IMR-90 (cell line): ENCODE data around the gene STX5. TPM values are rescaled to one million over a fixed set of nuclear protein-coding genes. Genes with fewer than 3 reads are reported as not detected.

Experiments used
- ATAC-seq: fragments of 200-7000 bp; cut with Tn5 transposase; 2 replicates; pipeline ENCODE4 v1.9.1; 2020; ENCODE audit warnings: low read depth, mild to moderate bottlenecking, moderate library complexity
- BruUV-seq: library from RNA; stranded (reverse); fragments of 400-500 nt; replicated peaks from 2 replicates; lab custom pipeline; 2021; lab: Mats Ljungman, UMichigan
- CTCF ChIA-PET: fragments of 300-600 bp; formaldehyde crosslinking; extraction: SDS; loops from one replicate; lab custom pipeline; 2021; ENCODE audit warnings: antibody characterized with exemption; lab: Yijun Ruan, JAX
- POLR2A ChIA-PET: fragments of 300-600 bp; sonication (Branson Sonifier 250); formaldehyde crosslinking; loops from one replicate; lab custom pipeline; 2022; ENCODE audit warnings: antibody characterized with exemption; ENCODE audit not compliant: unreplicated experiment; lab: Charles Lee
- DNase-seq: peaks from one replicate; pipeline ENCODE4 v3.0.0; 2013
- H2AFZ ChIP-seq: replicated peaks from 2 replicates; pipeline ENCODE3; 2013; ENCODE audit warnings: low read length, mild to moderate bottlenecking; ENCODE audit not compliant: poor library complexity
- H2AK5ac ChIP-seq: 2 replicates; pipeline ENCODE4 v1.6.1; 2013; ENCODE audit warnings: low read depth, low read length, inconsistent platforms
- H2AK9ac ChIP-seq: replicated peaks from 2 replicates; pipeline ENCODE3; 2013; ENCODE audit warnings: mild to moderate bottlenecking, low read depth, low read length, moderate library complexity; ENCODE audit not compliant: poor library complexity
- H2BK120ac ChIP-seq: 2 replicates; pipeline ENCODE4 v1.6.1; 2013; ENCODE audit warnings: low read depth, low read length, inconsistent platforms
- H2BK15ac ChIP-seq: 3 replicates; pipeline ENCODE4 v1.6.1; 2013; ENCODE audit warnings: low read depth, low read length, inconsistent platforms
- H2BK20ac ChIP-seq: 2 replicates; pipeline ENCODE4 v1.6.1; 2013; ENCODE audit warnings: low read depth, mild to moderate bottlenecking, inconsistent platforms, low read length, moderate library complexity
- H2BK5ac ChIP-seq: 2 replicates; pipeline ENCODE4 v1.6.1; 2013; ENCODE audit warnings: mild to moderate bottlenecking, low read depth, low read length, inconsistent platforms; ENCODE audit not compliant: poor library complexity, severe bottlenecking
- H3K14ac ChIP-seq: replicated peaks from 2 replicates; pipeline ENCODE4 v1.6.1; 2013; ENCODE audit warnings: low read depth, low read length, inconsistent platforms
- H3K18ac ChIP-seq: 2 replicates; pipeline ENCODE4 v1.6.1; 2013; ENCODE audit warnings: low read depth, low read length, control low read depth
- H3K23ac ChIP-seq: 2 replicates; pipeline ENCODE4 v1.6.1; 2013; ENCODE audit warnings: low read depth, low read length, inconsistent platforms
- H3K27ac ChIP-seq: 2 replicates; pipeline ENCODE4 v1.5.1; 2013; ENCODE audit warnings: mild to moderate bottlenecking, control low read depth, low read length; ENCODE audit not compliant: insufficient read depth
- H3K27me3 ChIP-seq: 2 replicates; pipeline ENCODE4 v1.6.1; 2013; ENCODE audit warnings: low read length; ENCODE audit not compliant: control insufficient read depth, insufficient read depth
- H3K36me3 ChIP-seq: 2 replicates; pipeline ENCODE4 v1.6.1; 2013; ENCODE audit warnings: low read length, mixed read lengths; ENCODE audit not compliant: control insufficient read depth, insufficient read depth
- H3K4ac ChIP-seq: 2 replicates; pipeline ENCODE4 v1.6.1; 2013; ENCODE audit warnings: low read depth, low read length, inconsistent platforms
- H3K4me1 ChIP-seq: 2 replicates; pipeline ENCODE4 v1.6.1; 2013; ENCODE audit warnings: low read length, mixed read lengths; ENCODE audit not compliant: control insufficient read depth, insufficient read depth
- H3K4me2 ChIP-seq: 2 replicates; pipeline ENCODE4 v1.6.1; 2013; ENCODE audit warnings: low read depth, mild to moderate bottlenecking, control low read depth, low read length, moderate library complexity
- H3K4me3 ChIP-seq: 2 replicates; pipeline ENCODE4 v1.5.1; 2013; ENCODE audit warnings: low read depth, mild to moderate bottlenecking, control low read depth, low read length, moderate library complexity; ENCODE audit not compliant: insufficient read depth
- H3K56ac ChIP-seq: 2 replicates; pipeline ENCODE4 v1.6.1; 2013; ENCODE audit warnings: low read length, inconsistent platforms; ENCODE audit not compliant: insufficient read depth; ENCODE audit errors: extremely low read depth
- H3K79me1 ChIP-seq, 2 experiments: 2 replicates each; pipeline ENCODE4 v1.6.1; 2013; ENCODE audit warnings: low read length in 2 of 2, inconsistent platforms in 1 of 2, low read depth in 1 of 2
- H3K9ac ChIP-seq: 2 replicates; pipeline ENCODE4 v1.6.1; 2013; ENCODE audit warnings: low read depth, low read length, control low read depth
- H3K9me1 ChIP-seq: 2 replicates; pipeline ENCODE4 v1.6.1; 2013; ENCODE audit warnings: low read length, inconsistent platforms; ENCODE audit not compliant: insufficient read depth
- H3K9me3 ChIP-seq: 2 replicates; pipeline ENCODE4 v1.6.1; 2013; ENCODE audit warnings: low read length; ENCODE audit not compliant: control insufficient read depth, insufficient read depth
- H4K20me1 ChIP-seq: 2 replicates; pipeline ENCODE4 v1.6.1; 2013; ENCODE audit warnings: low read length, inconsistent platforms; ENCODE audit not compliant: insufficient read depth
- H4K5ac ChIP-seq: 2 replicates; pipeline ENCODE4 v1.6.1; 2013; ENCODE audit warnings: mild to moderate bottlenecking, low read depth, low read length, control low read depth
- H4K8ac ChIP-seq, 2 experiments: 2 replicates each; pipeline ENCODE4 v1.6.1; 2013; ENCODE audit warnings: low read depth in 2 of 2, low read length in 2 of 2, control low read depth in 1 of 2, inconsistent platforms in 1 of 2
- H4K91ac ChIP-seq: 2 replicates; pipeline ENCODE4 v1.6.1; 2013; ENCODE audit warnings: low read depth, low read length, inconsistent platforms; ENCODE audit not compliant: insufficient read depth
- BHLHE40 ChIP-seq: fragments of 150-350 bp; IDR thresholded peaks from 2 replicates; pipeline ENCODE4 v1.6.1; 2016; ENCODE audit warnings: mild to moderate bottlenecking, low read depth, low read length
- CEBPB ChIP-seq: IDR thresholded peaks from 2 replicates; pipeline ENCODE4 v1.6.1; 2012; ENCODE audit warnings: low read depth, low read length, improper control_type of control experiment
- CHD1 ChIP-seq: IDR thresholded peaks from 2 replicates; pipeline ENCODE4 v1.6.1; 2012; ENCODE audit warnings: low read depth, low read length, improper control_type of control experiment
- FOS ChIP-seq: fragments of 150-350 bp; IDR thresholded peaks from 2 replicates; pipeline ENCODE4 v1.6.1; 2016; ENCODE audit warnings: low read depth, low read length
- MAFK ChIP-seq: IDR thresholded peaks from 2 replicates; pipeline ENCODE4 v1.6.1; 2012; ENCODE audit warnings: low read depth, low read length, improper control_type of control experiment
- MXI1 ChIP-seq: IDR thresholded peaks from 2 replicates; pipeline ENCODE4 v1.6.1; 2012; ENCODE audit warnings: low read depth, mild to moderate bottlenecking, low read length, moderate library complexity, borderline replicate concordance
- NFE2L2 ChIP-seq: fragments of 150-350 bp; IDR thresholded peaks from 2 replicates; pipeline ENCODE4 v1.6.1; 2016; ENCODE audit warnings: low read depth, mild to moderate bottlenecking, low read length
- POLR2A ChIP-seq: IDR thresholded peaks from 2 replicates; pipeline ENCODE4 v1.6.1; 2012; ENCODE audit warnings: mild to moderate bottlenecking, low read depth, low read length
- RAD21 ChIP-seq: IDR thresholded peaks from 2 replicates; pipeline ENCODE4 v1.6.1; 2012; ENCODE audit warnings: low read length, improper control_type of control experiment
- RCOR1 ChIP-seq: IDR thresholded peaks from 2 replicates; pipeline ENCODE4 v1.6.1; 2012; ENCODE audit warnings: mild to moderate bottlenecking, low read length, improper control_type of control experiment; ENCODE audit not compliant: insufficient replicate concordance
- RFX5 ChIP-seq: IDR thresholded peaks from 2 replicates; pipeline ENCODE4 v1.8.0; 2012; ENCODE audit warnings: low read depth, mild to moderate bottlenecking, low read length, moderate library complexity
- SMC3 ChIP-seq: fragments of 150-350 bp; IDR thresholded peaks from 2 replicates; pipeline ENCODE4 v1.6.1; 2016; ENCODE audit warnings: low read depth, mild to moderate bottlenecking, antibody characterized with exemption, low read length, moderate library complexity
- WGBS, 2 experiments: methylation state at CpG; one replicate each; pipeline versions ENCODE4 v1.1.5 to v1.1.7; 2013; ENCODE audit warnings: missing lambda C conversion rate in 2 of 2; ENCODE audit not compliant: insufficient read length in 1 of 2; ENCODE audit errors: extremely low coverage in 2 of 2; 5-methylcytosine and 5-hydroxymethylcytosine counted together
- dilution Hi-C: fragments of 300-500 bp; cut with HindIII; formaldehyde crosslinking; loops from one replicate; pipeline ENCODE4 v1.14.3; 2018; ENCODE audit warnings: low sequenced_read_pairs; ENCODE audit not compliant: unreplicated experiment
- in situ Hi-C: fragments of 300-500 bp; cut with MboI; formaldehyde crosslinking; loops from 3 replicates; pipeline ENCODE4 v1.14.3; 2019; ENCODE audit warnings: low sequenced_read_pairs, inconsistent platforms, mixed read lengths
- intact Hi-C: fragments of 100-400 bp; cut with micrococcal nuclease; formaldehyde crosslinking; loops from 2 replicates; pipeline ENCODE4 v1.10.0; 2022
- polyA plus RNA-seq, 3 experiments: library from polyadenylated mRNA; depleted of rRNA; stranded (reverse); fragments of >200 nt; gene quantifications; 2 replicates each; pipeline ENCODE4 v1.2.3, GENCODE V29; 2012; ENCODE audit warnings: low replicate concordance in 1 of 3
- total RNA-seq: library from RNA; depleted of rRNA; stranded (reverse); fragments of >200 nt; gene quantifications from 2 replicates; pipeline ENCODE4 v1.2.3, GENCODE V29; 2012
- TF ChIP-seq, protein P1 (sequence below): fragments of 150-350 bp; IDR thresholded peaks from 2 replicates; pipeline ENCODE4 v1.6.1; 2016; ENCODE audit warnings: low read depth, mild to moderate bottlenecking, low read length, moderate library complexity, borderline replicate concordance
- TF ChIP-seq, protein P2 (sequence below): conservative IDR thresholded peaks from 2 replicates; pipeline ENCODE4 v1.5.1; 2012; ENCODE audit warnings: mild to moderate bottlenecking, low read depth, low read length, improper control_type of control experiment
- TF ChIP-seq, protein P3 (sequence below): fragments of 150-350 bp; IDR thresholded peaks from 2 replicates; pipeline ENCODE4 v1.6.1; 2017; ENCODE audit warnings: mild to moderate bottlenecking, antibody characterized with exemption, low read length, low read depth

STX5 gene
- total and polyA plus RNA-seq, 2 of the 4 experiments (the other 2 are of a cell fraction) = 43.1 to 49.5 TPM

DNA sequence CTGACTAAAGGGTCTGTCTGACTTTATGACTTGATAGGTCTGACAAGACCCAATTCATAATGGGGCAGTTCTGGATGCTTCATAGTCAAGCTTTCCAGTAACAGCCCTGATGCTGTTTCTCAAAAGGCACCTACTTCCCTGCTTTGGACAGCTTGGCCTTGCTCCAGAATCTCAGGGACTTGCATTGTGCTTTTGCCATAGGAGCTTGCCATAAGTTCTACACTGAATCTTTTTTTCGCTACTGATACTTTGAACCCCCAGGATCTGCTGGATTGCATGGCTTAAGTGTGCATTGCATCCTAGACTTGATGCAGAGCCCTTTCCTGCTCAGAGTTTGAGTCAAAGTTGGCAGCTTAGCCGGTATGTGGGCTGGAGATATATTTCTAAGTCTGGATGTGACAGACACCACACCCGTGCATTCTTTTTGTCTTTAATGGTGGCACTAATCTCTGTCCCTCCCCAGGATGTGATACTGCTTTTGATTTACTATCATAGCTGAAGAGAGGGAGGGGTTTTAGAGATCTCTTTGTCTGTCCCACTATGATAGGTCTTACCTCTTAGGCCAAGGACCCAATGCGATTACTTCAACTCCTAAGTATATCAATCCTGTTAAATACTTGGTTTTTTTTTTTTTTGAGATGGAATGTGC lies 32.0 kb upstream of the STX5 start:
- ATAC-seq (no peak), DNase-seq (no peak)
- ChIA-PET CTCF (interaction anchor here (0.6 to 1.6 kb wide), 6 partner anchors 11 to 786 kb away, joined by 3 to 7 read pairs (median 4); partner anchors contain the start of gene SLC3A2), POLR2A (no interaction called here)
- no peaks in the 10 kb centered on the region for H3K4me1 ChIP-seq
- H3K23ac ChIP-seq = no peak overlapping the region
- no peak overlapping the region for H2BK15ac ChIP-seq
- no peak overlapping the region for H3K27ac ChIP-seq
- in situ Hi-C loops = loop anchor here (25.0 kb wide), 1 partner anchor 477 kb away; no protein-coding TSS in a partner anchor
- no peak overlapping the region for H2AK5ac ChIP-seq
- H3K9me1 ChIP-seq = 0 out of 2 replicates have a peak, but pooled peaks cover 3% of the 10 kb centered on the region
- peaks cover 18% of the 10 kb centered on the region in 2 experiments; a peak in 3 of 4 replicates for H3K79me1 ChIP-seq
- no peak overlapping the region for H4K8ac ChIP-seq
- no peak overlapping the region for H3K56ac ChIP-seq
- H3K9ac ChIP-seq = no peak overlapping the region
- H3K4me3 ChIP-seq = no peak overlapping the region
- WGBS, 2 experiments = 60% methylated on average over 1 of the region's 4 CpGs; no CpG with 5 or more reads in 1 of the 2 experiments
- H2BK5ac ChIP-seq = no peak overlapping the region
- no peak overlapping the region for H3K4ac ChIP-seq
- H3K36me3 ChIP-seq = no peaks in the 10 kb centered on the region; the same call in 1 of the 2 replicates
- no peak overlapping the region for H2BK120ac ChIP-seq
- H4K20me1 ChIP-seq = peaks cover 4% of the 10 kb centered on the region
- intact Hi-C loops = loop anchor here (2.0 to 5.0 kb wide), 3 partner anchors 23 to 252 kb away; partner anchors contain the start of genes EML3, HNRNPUL2, ROM1 and TTC9C
- H3K14ac ChIP-seq = no peak overlapping the region
- H4K5ac ChIP-seq = no peak overlapping the region
- H2BK20ac ChIP-seq = no peak overlapping the region
- no peak overlapping the region for H2AFZ ChIP-seq
- no peak overlapping the region for H4K91ac ChIP-seq
- H3K27me3 ChIP-seq = no peaks in the 10 kb centered on the region
- no peaks in the 10 kb centered on the region for H3K9me3 ChIP-seq
- H3K18ac ChIP-seq = no peak overlapping the region
- no TSS peak for BruUV-seq
- no peak overlapping the region for H2AK9ac ChIP-seq
- dilution Hi-C loops = no loop called here
- H3K4me2 ChIP-seq = no peak overlapping the region
- no peak for TF ChIP-seq MAFK
- TF ChIP-seq, protein P1, sequence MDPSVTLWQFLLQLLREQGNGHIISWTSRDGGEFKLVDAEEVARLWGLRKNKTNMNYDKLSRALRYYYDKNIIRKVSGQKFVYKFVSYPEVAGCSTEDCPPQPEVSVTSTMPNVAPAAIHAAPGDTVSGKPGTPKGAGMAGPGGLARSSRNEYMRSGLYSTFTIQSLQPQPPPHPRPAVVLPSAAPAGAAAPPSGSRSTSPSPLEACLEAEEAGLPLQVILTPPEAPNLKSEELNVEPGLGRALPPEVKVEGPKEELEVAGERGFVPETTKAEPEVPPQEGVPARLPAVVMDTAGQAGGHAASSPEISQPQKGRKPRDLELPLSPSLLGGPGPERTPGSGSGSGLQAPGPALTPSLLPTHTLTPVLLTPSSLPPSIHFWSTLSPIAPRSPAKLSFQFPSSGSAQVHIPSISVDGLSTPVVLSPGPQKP = no peak
- no peak for TF ChIP-seq SMC3
- no peak for TF ChIP-seq RFX5
- TF ChIP-seq FOS = no peak
- TF ChIP-seq CHD1 = no peak
- no peak for TF ChIP-seq NFE2L2
- no peak for TF ChIP-seq CEBPB
- no peak for TF ChIP-seq RCOR1
- no peak for TF ChIP-seq MXI1
- TF ChIP-seq, protein P2, sequence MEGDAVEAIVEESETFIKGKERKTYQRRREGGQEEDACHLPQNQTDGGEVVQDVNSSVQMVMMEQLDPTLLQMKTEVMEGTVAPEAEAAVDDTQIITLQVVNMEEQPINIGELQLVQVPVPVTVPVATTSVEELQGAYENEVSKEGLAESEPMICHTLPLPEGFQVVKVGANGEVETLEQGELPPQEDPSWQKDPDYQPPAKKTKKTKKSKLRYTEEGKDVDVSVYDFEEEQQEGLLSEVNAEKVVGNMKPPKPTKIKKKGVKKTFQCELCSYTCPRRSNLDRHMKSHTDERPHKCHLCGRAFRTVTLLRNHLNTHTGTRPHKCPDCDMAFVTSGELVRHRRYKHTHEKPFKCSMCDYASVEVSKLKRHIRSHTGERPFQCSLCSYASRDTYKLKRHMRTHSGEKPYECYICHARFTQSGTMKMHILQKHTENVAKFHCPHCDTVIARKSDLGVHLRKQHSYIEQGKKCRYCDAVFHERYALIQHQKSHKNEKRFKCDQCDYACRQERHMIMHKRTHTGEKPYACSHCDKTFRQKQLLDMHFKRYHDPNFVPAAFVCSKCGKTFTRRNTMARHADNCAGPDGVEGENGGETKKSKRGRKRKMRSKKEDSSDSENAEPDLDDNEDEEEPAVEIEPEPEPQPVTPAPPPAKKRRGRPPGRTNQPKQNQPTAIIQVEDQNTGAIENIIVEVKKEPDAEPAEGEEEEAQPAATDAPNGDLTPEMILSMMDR = no peak
- TF ChIP-seq RAD21 = no peak
- no peak for TF ChIP-seq POLR2A
- no peak for TF ChIP-seq BHLHE40
- TF ChIP-seq, protein P3, sequence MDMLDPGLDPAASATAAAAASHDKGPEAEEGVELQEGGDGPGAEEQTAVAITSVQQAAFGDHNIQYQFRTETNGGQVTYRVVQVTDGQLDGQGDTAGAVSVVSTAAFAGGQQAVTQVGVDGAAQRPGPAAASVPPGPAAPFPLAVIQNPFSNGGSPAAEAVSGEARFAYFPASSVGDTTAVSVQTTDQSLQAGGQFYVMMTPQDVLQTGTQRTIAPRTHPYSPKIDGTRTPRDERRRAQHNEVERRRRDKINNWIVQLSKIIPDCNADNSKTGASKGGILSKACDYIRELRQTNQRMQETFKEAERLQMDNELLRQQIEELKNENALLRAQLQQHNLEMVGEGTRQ = no peak
